ENCODE measurements around the gene LSM7. TPM values are rescaled to one million over a fixed set of nuclear protein-coding genes. Genes with fewer than 3 reads are reported as not detected.
A peak's percentile ranks its signal among the peaks of the same experiment; 100 is the strongest.

LSM7 gene
- polyA plus RNA-seq: 100 to 1,000 TPM; 163 to 285 (median 170) TPM

- DNase-seq: peak; percentile 90 to 93 (median 91)
- Mint-ChIP-seq H3K36me3 (no peaks in the 10 kb centered on the region), H3K4me3 (peak within 1 kb of the TSS; percentile 99 to 100 (median 99)), H3K27ac (peak within 1 kb of the TSS; percentile 94 to 99 (median 98)), H3K4me1 (peaks cover 42 to 48% of the 10 kb centered on the region in 2 donors), H3K27me3 (ENCODE audit: low read depth in 3 of 3) (peaks cover 2 to 16% (median 13%) of the 10 kb centered on the region in 3 donors), H3K9me3 (no peaks in the 10 kb centered on the region)
Observed at GRCh38 chr19:2328401-2329148, at the start of gene LSM7, which contains the start of gene SPPL2B. LSM7 (minus strand) TSS chr19:2328586; CDS start chr19:2328566, 20 bp downstream. SPPL2B (plus strand) TSS chr19:2328684; CDS start chr19:2328710, 26 bp downstream.

GRCh38 chr19:2376784-2377519, 48.6 kb upstream of the LSM7 start:
- H3K36me3 Mint-ChIP-seq: peaks cover 0 to 4% (median 4%) of the 10 kb centered on the region in 3 donors
- H3K4me1 Mint-ChIP-seq: no peaks in the 10 kb centered on the region
- no peak overlapping the region for H3K27ac Mint-ChIP-seq
- H3K4me3 Mint-ChIP-seq: no peak overlapping the region
- DNase-seq: no peak
- H3K27me3 Mint-ChIP-seq (ENCODE audit: low read depth in 3 of 3): peaks cover 2 to 12% (median 2%) of the 10 kb centered on the region in 3 donors
- peaks cover 0 to 8% (median under 1%) of the 10 kb centered on the region in 6 donors for H3K9me3 Mint-ChIP-seq

- peaks cover 0 to 4% (median 4%) of the 10 kb centered on the region in 3 donors for H3K36me3 Mint-ChIP-seq
- peaks cover 0 to 12% (median 2%) of the 10 kb centered on the region in 3 donors for H3K27me3 Mint-ChIP-seq (ENCODE audit: low read depth in 3 of 3)
- no peak overlapping the region for H3K27ac Mint-ChIP-seq
- no peaks in the 10 kb centered on the region for H3K4me1 Mint-ChIP-seq
- H3K4me3 Mint-ChIP-seq: no peak overlapping the region
- no peak for DNase-seq
- H3K9me3 Mint-ChIP-seq: peaks cover 0 to 6% (median 3%) of the 10 kb centered on the region in 6 donors
Observed at GRCh38 chr19:2375353-2376121, 47.2 kb upstream of the LSM7 start.

- no peak for DNase-seq
- Mint-ChIP-seq H3K4me3 (no peak overlapping the region), H3K4me1 (no peaks in the 10 kb centered on the region), H3K27me3 (ENCODE audit: low read depth in 3 of 3) (peaks cover 0 to 12% (median 2%) of the 10 kb centered on the region in 3 donors), H3K9me3 (peaks cover 0 to 7% (median 3%) of the 10 kb centered on the region in 6 donors), H3K27ac (no peak overlapping the region), H3K36me3 (peaks cover 0 to 4% (median 4%) of the 10 kb centered on the region in 3 donors)
Observed at GRCh38 chr19:2374808-2375207, 46.4 kb upstream of the LSM7 start.

- Mint-ChIP-seq H3K27ac (no peak overlapping the region), H3K9me3 (peaks cover 0 to 6% (median 1%) of the 10 kb centered on the region in 6 donors)
Observed at GRCh38 chr19:2372076-2372612, 43.8 kb upstream of the LSM7 start.

GRCh38 chr19:2371656-2372055, 43.3 kb upstream of the LSM7 start:
- peaks cover 0 to 6% (median 1%) of the 10 kb centered on the region in 6 donors for H3K9me3 Mint-ChIP-seq
- DNase-seq: no peak
- peaks cover 0 to 6% (median 3%) of the 10 kb centered on the region in 3 donors for H3K27me3 Mint-ChIP-seq (ENCODE audit: low read depth in 3 of 3)
- H3K27ac Mint-ChIP-seq: no peak overlapping the region
- H3K4me3 Mint-ChIP-seq: no peak overlapping the region
- peaks cover 0 to 5% (median 0%) of the 10 kb centered on the region in 3 donors for H3K36me3 Mint-ChIP-seq
- H3K4me1 Mint-ChIP-seq: peaks cover 0 to 3% of the 10 kb centered on the region in 2 donors

More at GRCh38 chr19:2372076-2372612, 43.8 kb upstream of the LSM7 start:
- H3K4me1 Mint-ChIP-seq: peaks cover 0 to 3% of the 10 kb centered on the region in 2 donors
- H3K4me3 Mint-ChIP-seq: no peak overlapping the region
- DNase-seq: no peak
- H3K36me3 Mint-ChIP-seq: peaks cover 0 to 5% (median 0%) of the 10 kb centered on the region in 3 donors
- H3K27me3 Mint-ChIP-seq (ENCODE audit: low read depth in 3 of 3): peaks cover 0 to 7% (median 3%) of the 10 kb centered on the region in 3 donors

- no peak for DNase-seq
- H3K36me3 Mint-ChIP-seq: peaks cover 0 to 5% (median 0%) of the 10 kb centered on the region in 3 donors
- no peak overlapping the region for H3K27ac Mint-ChIP-seq
- peaks cover 0 to under 1% (median 0%) of the 10 kb centered on the region in 6 donors for H3K9me3 Mint-ChIP-seq
- H3K4me1 Mint-ChIP-seq: peaks cover 3 to 4% of the 10 kb centered on the region in 2 donors
- H3K27me3 Mint-ChIP-seq (ENCODE audit: low read depth in 3 of 3): peaks cover 4 to 12% (median 5%) of the 10 kb centered on the region in 3 donors
- no peak overlapping the region for H3K4me3 Mint-ChIP-seq
Observed at GRCh38 chr19:2365201-2365970, 37.0 kb upstream of the LSM7 start.

- H3K27me3 Mint-ChIP-seq (ENCODE audit: low read depth in 3 of 3): peaks cover 5 to 12% (median 7%) of the 10 kb centered on the region in 3 donors
- no peak overlapping the region for H3K27ac Mint-ChIP-seq
- peaks cover 0 to 5% (median 0%) of the 10 kb centered on the region in 3 donors for H3K36me3 Mint-ChIP-seq
- H3K4me1 Mint-ChIP-seq: peaks cover 3 to 5% of the 10 kb centered on the region in 2 donors
- DNase-seq: no peak
- no peak overlapping the region for H3K4me3 Mint-ChIP-seq
- no peaks in the 10 kb centered on the region for H3K9me3 Mint-ChIP-seq
Observed at GRCh38 chr19:2363419-2363818, 35.0 kb upstream of the LSM7 start.

GRCh38 chr19:2362970-2363300, 34.5 kb upstream of the LSM7 start:
- Mint-ChIP-seq H3K9me3 (no peaks in the 10 kb centered on the region), H3K4me1 (peaks cover 0 to 5% of the 10 kb centered on the region in 2 donors), H3K27ac (no peak overlapping the region), H3K36me3 (peaks cover 0 to under 1% (median 0%) of the 10 kb centered on the region in 3 donors), H3K27me3 (ENCODE audit: low read depth in 3 of 3) (peaks cover 5 to 12% (median 7%) of the 10 kb centered on the region in 3 donors), H3K4me3 (no peak overlapping the region)
- DNase-seq: no peak

- DNase-seq: no peak
- Mint-ChIP-seq H3K36me3 (no peaks in the 10 kb centered on the region), H3K27me3 (ENCODE audit: low read depth in 3 of 3) (peaks cover 5 to 9% (median 7%) of the 10 kb centered on the region in 3 donors)
Observed at GRCh38 chr19:2362046-2362969, 33.9 kb upstream of the LSM7 start.

GRCh38 chr19:2361246-2362045, 33.1 kb upstream of the LSM7 start:
- Mint-ChIP-seq H3K4me3 (no peak overlapping the region), H3K4me1 (peaks cover 0 to 5% of the 10 kb centered on the region in 2 donors), H3K9me3 (no peaks in the 10 kb centered on the region), H3K27ac (no peak overlapping the region), H3K27me3 (ENCODE audit: low read depth in 3 of 3) (peaks cover 5 to 9% (median 7%) of the 10 kb centered on the region in 3 donors), H3K36me3 (no peaks in the 10 kb centered on the region)
- no peak for DNase-seq

More at GRCh38 chr19:2362046-2362969, 33.9 kb upstream of the LSM7 start:
- H3K4me1 Mint-ChIP-seq: peaks cover 0 to 5% of the 10 kb centered on the region in 2 donors
- H3K27ac Mint-ChIP-seq: no peak overlapping the region
- no peak overlapping the region for H3K4me3 Mint-ChIP-seq
- H3K9me3 Mint-ChIP-seq: no peaks in the 10 kb centered on the region

Data from immature natural killer cell (primary cell).